Erythroblast (primary cell): ENCODE measurements around the gene YPEL1.
A peak's percentile ranks its signal among the peaks of the same experiment; 100 is the strongest.

Experiments used
- DNase-seq, 2 experiments: peaks; one replicate each; lab custom pipeline; 2025; lab: John Stamatoyannopoulos, UW
- GATA1 ChIP-seq: IDR thresholded peaks from 2 replicates; pipeline ENCODE4 v1.6.1; 2011; ENCODE audit warnings: low read depth, mild to moderate bottlenecking, control low read depth, low read length, moderate library complexity
- POLR2A ChIP-seq: IDR thresholded peaks from 2 replicates; pipeline ENCODE4 v1.6.1; 2011; ENCODE audit warnings: mild to moderate bottlenecking, low read length

Gene YPEL1

GRCh38 chr22:21665047-21665851 lies 70.3 kb downstream of the YPEL1 start:
- TF ChIP-seq GATA1 (no peak), POLR2A (no peak)
- DNase-seq: no peak

- DNase-seq: no peak
- TF ChIP-seq GATA1 (no peak), POLR2A (no peak)
Observed at GRCh38 chr22:21663738-21664137, 71.9 kb downstream of the YPEL1 start.

GRCh38 chr22:21661991-21662390 lies 73.6 kb downstream of the YPEL1 start:
- no peak for DNase-seq
- TF ChIP-seq POLR2A: no peak
- TF ChIP-seq GATA1: no peak

- no peak for DNase-seq
- TF ChIP-seq GATA1 (no peak), POLR2A (no peak)
Observed at GRCh38 chr22:21660904-21661303, 74.7 kb downstream of the YPEL1 start.

DNA sequence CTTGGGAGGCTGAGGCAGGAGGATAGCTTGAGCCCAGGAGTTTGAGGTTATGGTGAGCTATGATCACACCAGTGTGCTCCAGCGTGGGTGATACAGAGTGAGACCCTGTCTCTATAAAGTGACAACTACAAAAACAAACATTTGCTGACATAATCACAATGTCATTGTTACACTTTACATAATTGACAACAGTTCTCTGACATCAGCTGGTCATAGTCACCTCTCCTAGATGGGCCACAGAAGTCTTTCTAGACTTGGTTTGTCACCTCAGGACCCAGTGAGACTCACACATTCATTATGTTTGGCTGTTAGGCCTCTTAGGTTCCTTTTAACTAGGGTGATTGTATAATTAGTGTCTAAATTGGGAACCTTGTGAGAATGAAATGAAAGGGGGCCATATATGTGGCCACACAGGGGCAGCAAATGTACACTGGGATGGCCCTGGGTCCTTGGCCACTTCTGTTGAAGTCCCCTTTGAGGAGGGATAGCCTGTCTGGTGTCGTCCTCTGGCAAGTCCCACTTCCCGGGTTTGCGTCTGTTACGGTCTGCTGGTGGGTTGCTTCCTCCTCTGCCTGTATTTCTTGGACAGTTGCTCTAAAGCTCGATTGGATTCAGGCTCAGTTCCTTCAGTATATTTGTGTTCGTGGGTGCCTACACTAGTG lies 75.6 kb downstream of the YPEL1 start:
- TF ChIP-seq POLR2A (no peak), GATA1 (no peak)
- no peak for DNase-seq

GRCh38 chr22:21657360-21658032 lies 78.1 kb downstream of the YPEL1 start:
- DNase-seq: peak; percentile 82 to 84
- TF ChIP-seq POLR2A (peak; percentile 47), GATA1 (no peak)

- TF ChIP-seq GATA1 (no peak), POLR2A (no peak)
Observed at GRCh38 chr22:21657020-21657359, 78.6 kb downstream of the YPEL1 start.

GRCh38 chr22:21652547-21653545 lies 82.7 kb downstream of the YPEL1 start:
- no peak for DNase-seq
- no peak for TF ChIP-seq POLR2A
- no peak for TF ChIP-seq GATA1

More at GRCh38 chr22:21657020-21657359, 78.6 kb downstream of the YPEL1 start:
- no peak for DNase-seq

GRCh38 chr22:21652010-21652546 lies 83.5 kb downstream of the YPEL1 start:
- TF ChIP-seq GATA1: no peak
- no peak for TF ChIP-seq POLR2A
- peak; percentile 85 to 86 for DNase-seq

DNA sequence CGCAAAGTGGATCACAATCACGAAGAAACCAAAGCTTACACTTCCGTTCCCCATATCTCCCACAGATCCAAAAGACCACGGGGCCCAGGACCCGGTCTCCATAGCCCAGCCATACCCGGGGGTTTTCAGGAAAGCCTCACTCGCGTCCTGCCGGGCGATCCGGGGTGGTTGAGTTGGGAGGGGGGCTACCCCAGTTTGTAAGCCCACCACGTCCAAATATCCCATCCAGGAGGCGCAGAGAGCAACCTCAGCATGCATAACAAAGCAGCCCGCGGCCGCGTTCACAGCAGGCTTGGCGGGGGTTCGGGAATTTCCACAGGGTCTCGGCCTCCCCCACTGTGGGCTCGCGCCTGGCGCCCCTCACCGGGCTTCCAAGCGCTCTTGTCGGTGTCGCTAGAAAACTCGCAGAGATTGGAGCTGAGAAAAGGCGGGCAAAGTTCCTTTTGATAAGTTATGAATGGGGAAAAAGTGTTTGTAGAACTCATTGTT lies 84.0 kb downstream of the YPEL1 start:
- TF ChIP-seq POLR2A (no peak), GATA1 (no peak)
- no peak for DNase-seq

DNA sequence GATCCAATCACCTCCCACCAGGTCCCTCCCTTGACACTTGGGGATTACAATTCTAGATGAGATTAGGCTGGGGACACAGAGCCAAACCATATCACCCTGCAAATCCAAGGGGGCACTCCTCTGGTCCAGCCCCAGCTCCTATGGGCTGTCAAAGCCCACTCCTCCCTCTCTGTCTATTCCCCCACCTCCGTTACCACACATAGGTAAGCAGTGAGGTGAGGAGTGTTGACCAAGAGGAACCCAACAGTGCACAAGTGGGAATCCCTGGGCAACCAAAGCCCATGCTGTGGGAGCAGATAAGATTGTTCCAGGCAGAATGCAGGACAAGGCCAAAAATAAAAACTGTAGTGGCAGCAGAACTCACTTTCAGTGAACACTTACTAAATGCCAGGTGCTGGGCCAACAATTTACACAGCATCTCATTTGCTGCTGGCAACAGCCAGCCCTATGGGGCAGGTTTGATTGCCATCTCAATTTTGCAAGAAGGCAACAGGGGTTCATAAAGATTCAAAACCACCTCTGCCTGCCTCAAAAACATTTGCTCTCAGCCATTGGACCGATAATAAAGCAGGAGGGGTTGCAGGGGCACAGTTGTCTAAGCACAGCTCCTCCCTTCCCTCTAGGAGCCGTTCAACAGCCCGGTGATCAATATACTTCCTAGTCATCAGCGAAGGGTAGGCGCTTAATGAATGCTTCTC lies 84.6 kb downstream of the YPEL1 start:
- DNase-seq: peak; percentile 25 to 30
- no peak for TF ChIP-seq POLR2A

DNA sequence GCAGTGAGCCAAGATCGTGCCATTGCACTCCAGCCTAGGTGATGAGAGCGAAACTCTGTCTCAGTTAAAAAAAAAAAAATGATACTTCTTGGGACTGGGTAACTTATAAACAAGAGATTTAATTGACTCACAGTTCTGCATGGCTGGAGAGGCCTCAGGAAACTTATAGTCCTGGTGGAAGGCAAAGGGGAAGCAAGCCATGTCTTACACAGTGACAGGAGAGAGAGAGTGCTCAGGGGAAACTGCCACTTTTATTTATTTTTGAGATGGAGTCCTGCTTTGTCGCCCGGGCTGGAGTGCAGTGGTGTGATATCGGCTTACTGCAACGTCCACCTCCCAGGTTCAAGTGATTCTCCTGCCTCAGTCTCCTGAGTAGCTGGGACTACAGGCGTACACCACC lies 85.3 kb downstream of the YPEL1 start:
- no peak for DNase-seq
- no peak for TF ChIP-seq POLR2A
- TF ChIP-seq GATA1: no peak
